GM12878 (cell line): ENCODE measurements around the gene PRM2. TPM values are rescaled to one million over a fixed set of nuclear protein-coding genes. Genes with fewer than 3 reads are reported as not detected.

Source experiments
- BACH1 ChIP-seq: fragments of 450-650 bp; IDR thresholded peaks from 2 replicates; pipeline ENCODE4 v1.6.1; 2017; ENCODE audit warnings: mild to moderate bottlenecking, borderline replicate concordance
- CBFB ChIP-seq: IDR thresholded peaks from 2 replicates; pipeline ENCODE4 v1.6.1; 2016; ENCODE audit warnings: antibody characterized with exemption, low read depth
- CEBPB ChIP-seq, 2 experiments: fragments of 150-350 bp in 1 of 2; IDR thresholded peaks; 2 replicates each; pipeline ENCODE4 v1.6.1; 2012 to 2014; ENCODE audit warnings: low read depth in 2 of 2, low read length in 2 of 2, borderline replicate concordance in 1 of 2, inconsistent platforms in 1 of 2
- CREM ChIP-seq: IDR thresholded peaks from 2 replicates; pipeline ENCODE4 v1.6.1; 2014; ENCODE audit warnings: antibody characterized with exemption, low read depth
- EZH2 ChIP-seq: IDR thresholded peaks from 2 replicates; pipeline ENCODE4 v1.6.1; 2012; ENCODE audit warnings: low read depth, mild to moderate bottlenecking, control low read depth, inconsistent platforms, low read length, borderline replicate concordance; ENCODE audit not compliant: control insufficient read depth
- FOXM1 ChIP-seq: IDR thresholded peaks from 2 replicates; pipeline ENCODE4 v1.6.1; 2012; ENCODE audit warnings: low read depth, mild to moderate bottlenecking, inconsistent platforms, low read length, moderate library complexity
- GATAD2B ChIP-seq: fragments of 450-650 bp; conservative IDR thresholded peaks from 2 replicates; pipeline ENCODE4 v1.6.1; 2017; ENCODE audit warnings: low read depth, mild to moderate bottlenecking, moderate library complexity
- IKZF1 ChIP-seq: fragments of 450-650 bp; conservative IDR thresholded peaks from 2 replicates; pipeline ENCODE4 v1.6.1; 2017; ENCODE audit warnings: antibody characterized with exemption, mild to moderate bottlenecking
- RELB ChIP-seq: fragments of 450-650 bp; IDR thresholded peaks from 2 replicates; pipeline ENCODE4 v1.6.1; 2017; ENCODE audit warnings: low read depth, mild to moderate bottlenecking, moderate library complexity
- SMAD1 ChIP-seq: fragments of 450-650 bp; IDR thresholded peaks from 2 replicates; pipeline ENCODE4 v1.6.1; 2018; ENCODE audit warnings: mild to moderate bottlenecking, low read depth; ENCODE audit not compliant: partially characterized antibody
- STAT3 ChIP-seq: IDR thresholded peaks from 2 replicates; pipeline ENCODE4 v1.6.1; 2011; ENCODE audit warnings: low read depth, low read length, improper control_type of control experiment
- TCF3 ChIP-seq: IDR thresholded peaks from 2 replicates; pipeline ENCODE4 v1.6.1; 2012; ENCODE audit warnings: low read depth, mild to moderate bottlenecking, low read length, borderline replicate concordance; ENCODE audit not compliant: insufficient read depth
- ZNF384 ChIP-seq: IDR thresholded peaks from 2 replicates; pipeline ENCODE4 v1.6.1; 2012; ENCODE audit warnings: low read depth, mild to moderate bottlenecking, low read length, improper control_type of control experiment, borderline replicate concordance
- polyA plus RNA-seq, 11 experiments: library from polyadenylated mRNA; depleted of rRNA in 4 of 11; unstranded in 6 of 11; stranded (reverse) in 5 of 11; fragments of >200 nt; fragmentation: Nextera tagmentation in 4 of 11; fragmentation: Illumina TruSeq in 1 of 11; extraction: Ambion mirVana in 4 of 11; extraction: Trizol in 1 of 11; gene quantifications; 1 replicate in 1 of 11; 2 replicates in 10 of 11; pipeline versions ENCODE4 v1.2.1 to v1.2.3, GENCODE V29; 2011 to 2016; ENCODE audit warnings: inconsistent platforms in 2 of 11, missing spikeins in 2 of 11, low read depth in 1 of 11
- total RNA-seq, 4 experiments: library from RNA; depleted of rRNA in 3 of 4; stranded (reverse); fragments of >200 nt in 3 of 4; fragmentation: Illumina TruSeq in 1 of 4; extraction: Trizol in 1 of 4; gene quantifications; 2 replicates each; pipeline versions ENCODE4 v1.2.1 to v1.2.3, GENCODE V29; 2013 to 2021

PRM2 gene
- total and polyA plus RNA-seq, 10 of the 15 experiments (the other 5 are each of a cell fraction or from before 2014, with no cell fraction given): not detected

GRCh38 chr16:11298950-11299547, 22.8 kb upstream of the PRM2 start (continued):
- TF ChIP-seq RELB: peak; percentile 89
- TF ChIP-seq STAT3: peak; percentile 81; the same call in 1 of the 2 replicates
- TF ChIP-seq SMAD1: peak; percentile 95
- peak; percentile 88 for TF ChIP-seq CREM
- TF ChIP-seq FOXM1: peak; percentile 94
- 0 out of 4 replicates have a peak, but pooled peaks of 1 of the 2 experiments have one; percentile 31 for TF ChIP-seq CEBPB (IDR thresholded peaks at IDR 0.05; ENCODE audit: borderline replicate concordance in 1 of 2, low read depth in 2 of 2, low read length in 2 of 2)
- TF ChIP-seq IKZF1: peak; percentile 72
- TF ChIP-seq EZH2: 0 out of 2 replicates have a peak, but pooled peaks have one; percentile 70
- peak; percentile 99 for TF ChIP-seq GATAD2B
- TF ChIP-seq TCF3: peak; percentile 92
- TF ChIP-seq CBFB: peak; percentile 99
- TF ChIP-seq ZNF384: peak; percentile 98
- TF ChIP-seq BACH1: peak; percentile 43; the same call in 1 of the 2 replicates
